Measurements from ENCODE around the gene TMEM135.
"Not testable (repeated sequence)": the region's sequence is repeated elsewhere in the genome, so short reads cannot be mapped to it uniquely, and the experiment has no call there.

TMEM135 gene

GRCh38 chr11:87139475-87139874 is 101.7 kb downstream of the TMEM135 start:
- no peak for DNase-seq

GRCh38 chr11:87141322-87141721 is 103.6 kb downstream of the TMEM135 start:
- no peak for DNase-seq

- no peak for DNase-seq
Observed at GRCh38 chr11:87141980-87142514, 104.3 kb downstream of the TMEM135 start.

GRCh38 chr11:87142594-87142993 is 104.9 kb downstream of the TMEM135 start:
- no peak for DNase-seq

- no peak for DNase-seq
Observed at GRCh38 chr11:87143641-87144040, 105.9 kb downstream of the TMEM135 start.

GRCh38 chr11:87144252-87144651 is 106.5 kb downstream of the TMEM135 start:
- DNase-seq, result no peak

GRCh38 chr11:87148749-87149148 is 111.0 kb downstream of the TMEM135 start:
- no peak for DNase-seq

GRCh38 chr11:87149782-87150181 is 112.0 kb downstream of the TMEM135 start:
- not testable (repeated sequence) for DNase-seq

- DNase-seq, result no peak
Observed at GRCh38 chr11:87150936-87151335, 113.2 kb downstream of the TMEM135 start.

- no peak for DNase-seq
Observed at GRCh38 chr11:87154246-87154645, 116.5 kb downstream of the TMEM135 start.

GRCh38 chr11:87156970-87157369 is 119.2 kb downstream of the TMEM135 start:
- DNase-seq, result no peak

- not testable (repeated sequence) for DNase-seq
Observed at GRCh38 chr11:87169076-87169475, 131.3 kb downstream of the TMEM135 start.

GRCh38 chr11:87173185-87174039 is 135.7 kb downstream of the TMEM135 start:
- no peak for DNase-seq

GRCh38 chr11:87174870-87175269 is 137.1 kb downstream of the TMEM135 start:
- DNase-seq, result no peak

GRCh38 chr11:87176044-87176443 is 138.3 kb downstream of the TMEM135 start:
- DNase-seq, result no peak

- no peak for DNase-seq
Observed at GRCh38 chr11:87179621-87180020, 141.9 kb downstream of the TMEM135 start.

- no peak for DNase-seq
Observed at GRCh38 chr11:87180742-87181141, 143.0 kb downstream of the TMEM135 start.

GRCh38 chr11:87181143-87181542 is 143.4 kb downstream of the TMEM135 start:
- no peak for DNase-seq

- DNase-seq, result no peak
Observed at GRCh38 chr11:87185228-87185627, 147.5 kb downstream of the TMEM135 start.

GRCh38 chr11:87187076-87187475 is 149.3 kb downstream of the TMEM135 start:
- no peak for DNase-seq

- no peak for DNase-seq
Observed at GRCh38 chr11:87187930-87188329, 150.2 kb downstream of the TMEM135 start.

- DNase-seq, result not testable (repeated sequence)
Observed at GRCh38 chr11:87188396-87188795, 150.7 kb downstream of the TMEM135 start.

GRCh38 chr11:87188921-87189320 is 151.2 kb downstream of the TMEM135 start:
- DNase-seq, result not testable (repeated sequence)

Measured in hypothalamus (tissue), 51 donors.